Upper lobe of left lung (tissue), 4 donors: ENCODE measurements around the gene GTPBP6.

Experiments
- EP300 ChIP-seq, 4 donors: sonication (generic); formaldehyde crosslinking; IDR thresholded peaks; one replicate each; pipeline ENCODE4 v1.5.1; 2017; ENCODE audit warnings: antibody characterized with exemption in 4 of 4, control low read depth in 2 of 4
- POLR2A ChIP-seq, 4 donors: fragments of 450-650 bp; IDR thresholded peaks; one replicate each; pipeline ENCODE4 v1.5.1; 2016 to 2017; ENCODE audit warnings: antibody characterized with exemption in 4 of 4, mild to moderate bottlenecking in 2 of 4
- POLR2AphosphoS5 ChIP-seq, 2 donors: sonication (generic); formaldehyde crosslinking; IDR thresholded peaks; one replicate each; pipeline ENCODE4 v1.5.1; 2017; ENCODE audit warnings: antibody characterized with exemption in 2 of 2
- TF ChIP-seq, protein P1 (sequence below), 6 experiments: fragments of 450-650 bp in 4 of 6; fragments of 200-600 bp in 2 of 6; sonication (generic) in 2 of 6; IDR thresholded peaks; one replicate each; pipeline ENCODE4 v1.5.1; 2016 to 2019; ENCODE audit warnings: antibody characterized with exemption in 6 of 6

DNA sequence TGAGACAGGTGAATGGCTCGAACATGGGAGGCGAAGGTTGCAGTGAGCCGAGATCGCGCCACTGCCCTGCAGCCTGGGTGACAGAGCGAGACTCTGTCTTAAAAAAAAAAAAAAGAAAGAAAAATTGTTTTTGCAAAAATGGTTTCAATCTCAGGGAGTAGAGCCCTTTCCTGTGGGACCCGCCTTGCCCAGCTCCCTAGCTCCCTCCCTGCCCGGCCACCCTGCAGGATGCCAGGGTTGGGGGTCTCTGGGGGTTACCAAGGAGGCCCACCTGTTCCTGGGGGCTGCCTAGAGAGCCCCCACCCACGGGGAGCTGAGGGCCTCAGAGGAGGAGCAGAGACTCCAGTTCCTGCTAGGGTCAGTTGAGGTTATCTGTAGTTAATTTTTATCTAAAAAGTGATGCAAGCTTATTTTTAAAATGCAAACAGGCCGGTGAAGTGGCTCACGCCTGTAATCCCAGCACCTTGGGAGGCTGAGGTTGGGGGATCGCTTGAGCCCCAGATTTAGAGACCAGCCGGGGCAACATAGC lies 56.2 kb downstream of the GTPBP6 start:
- TF ChIP-seq, protein P1, sequence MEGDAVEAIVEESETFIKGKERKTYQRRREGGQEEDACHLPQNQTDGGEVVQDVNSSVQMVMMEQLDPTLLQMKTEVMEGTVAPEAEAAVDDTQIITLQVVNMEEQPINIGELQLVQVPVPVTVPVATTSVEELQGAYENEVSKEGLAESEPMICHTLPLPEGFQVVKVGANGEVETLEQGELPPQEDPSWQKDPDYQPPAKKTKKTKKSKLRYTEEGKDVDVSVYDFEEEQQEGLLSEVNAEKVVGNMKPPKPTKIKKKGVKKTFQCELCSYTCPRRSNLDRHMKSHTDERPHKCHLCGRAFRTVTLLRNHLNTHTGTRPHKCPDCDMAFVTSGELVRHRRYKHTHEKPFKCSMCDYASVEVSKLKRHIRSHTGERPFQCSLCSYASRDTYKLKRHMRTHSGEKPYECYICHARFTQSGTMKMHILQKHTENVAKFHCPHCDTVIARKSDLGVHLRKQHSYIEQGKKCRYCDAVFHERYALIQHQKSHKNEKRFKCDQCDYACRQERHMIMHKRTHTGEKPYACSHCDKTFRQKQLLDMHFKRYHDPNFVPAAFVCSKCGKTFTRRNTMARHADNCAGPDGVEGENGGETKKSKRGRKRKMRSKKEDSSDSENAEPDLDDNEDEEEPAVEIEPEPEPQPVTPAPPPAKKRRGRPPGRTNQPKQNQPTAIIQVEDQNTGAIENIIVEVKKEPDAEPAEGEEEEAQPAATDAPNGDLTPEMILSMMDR (IDR thresholded peaks at IDR 0.05) = no peak
- TF ChIP-seq POLR2A (IDR thresholded peaks at IDR 0.05) (peak in 1 of 4 donors; percentile 10), POLR2AphosphoS5 (IDR thresholded peaks at IDR 0.05) (no peak), EP300 (IDR thresholded peaks at IDR 0.05) (no peak)
